Measurements from ENCODE around the gene COLQ. TPM values are rescaled to one million over a fixed set of nuclear protein-coding genes. Genes with fewer than 3 reads are reported as not detected.

The COLQ gene
- total RNA-seq, 3 donors from 2014 or later: 0.71 to 1.3 (median 1.2) TPM

DNA sequence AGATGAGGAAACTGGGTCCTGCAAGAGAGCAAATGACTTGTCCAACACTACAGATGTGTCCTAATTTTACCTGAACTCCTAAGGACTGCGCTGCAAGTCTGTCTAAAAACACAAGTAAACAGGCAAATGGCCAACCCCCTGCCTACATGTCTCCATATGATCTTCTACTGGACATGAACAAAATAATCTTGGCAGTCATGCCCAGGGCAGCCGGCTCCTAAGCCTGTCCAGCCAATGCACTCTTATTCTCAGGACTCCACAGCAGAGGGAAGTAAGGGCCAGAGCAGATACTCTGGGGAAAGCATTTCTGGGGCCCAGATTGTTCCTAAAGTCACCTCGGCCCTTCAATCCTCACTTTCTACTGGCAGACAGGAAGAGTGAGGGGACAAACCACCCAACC is 10.3 kb downstream of the COLQ start:
- H3K4me3 Mint-ChIP-seq: no peak overlapping the region

DNA sequence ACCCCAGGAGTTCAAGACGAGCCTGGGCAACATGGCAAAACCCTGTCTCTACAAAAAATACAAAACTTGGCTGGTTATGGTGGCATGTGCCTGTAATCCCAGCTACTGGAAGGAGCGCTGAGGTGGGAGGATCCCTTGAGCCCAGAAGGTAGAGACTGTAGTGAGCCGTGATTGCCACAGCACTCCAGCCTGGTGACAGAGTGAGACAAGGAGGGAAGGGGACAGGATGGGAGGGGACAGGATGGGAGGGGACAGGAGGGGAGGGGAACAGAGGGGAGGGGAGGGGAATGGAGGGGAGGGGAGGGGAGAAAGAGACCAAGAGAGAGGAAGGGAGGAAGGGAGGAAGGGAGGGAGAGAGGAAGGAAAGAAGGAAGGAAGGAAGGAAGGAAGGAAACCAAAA is 11.0 kb downstream of the COLQ start:
- no peak overlapping the region for H3K4me3 Mint-ChIP-seq

More for the DNA sequence above, 10.3 kb downstream of the COLQ start:
- Mint-ChIP-seq H3K9me3 (no peaks in the 10 kb centered on the region), H3K4me1 (ENCODE audit: low read depth) (peaks cover 10% of the 10 kb centered on the region), H3K36me3 (ENCODE audit: insufficient read depth) (no peaks in the 10 kb centered on the region), H3K27me3 (ENCODE audit: low read depth) (no peaks in the 10 kb centered on the region)
- ATAC-seq (no peak), DNase-seq (no peak)

DNA sequence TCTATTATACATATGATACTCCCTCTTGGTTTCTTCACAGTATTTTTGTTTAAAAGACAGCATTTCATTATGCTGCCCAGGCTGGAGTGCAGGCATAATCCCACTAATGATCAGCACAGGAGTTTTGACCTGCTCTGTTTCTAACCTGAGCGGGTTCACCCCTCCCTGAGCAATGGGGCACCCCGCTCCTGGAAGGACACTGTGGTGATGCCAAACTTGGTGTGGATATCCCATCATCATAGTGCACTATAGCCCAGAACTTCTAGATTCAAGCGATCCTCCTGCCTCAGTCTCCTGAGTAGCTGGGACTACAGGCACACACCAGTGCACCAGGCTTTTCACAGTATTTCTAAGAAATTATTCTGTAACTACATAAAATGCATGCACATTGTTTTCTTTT is 14.9 kb downstream of the COLQ start:
- Mint-ChIP-seq H3K4me1 (ENCODE audit: low read depth) (peaks cover 8% of the 10 kb centered on the region), H3K9me3 (no peaks in the 10 kb centered on the region), H3K36me3 (ENCODE audit: insufficient read depth) (no peaks in the 10 kb centered on the region), H3K27me3 (ENCODE audit: low read depth) (no peaks in the 10 kb centered on the region), H3K4me3 (no peak overlapping the region)
- DNase-seq (no peak), ATAC-seq (no peak)

More for the DNA sequence above, 11.0 kb downstream of the COLQ start:
- H3K36me3 Mint-ChIP-seq (ENCODE audit: insufficient read depth): no peaks in the 10 kb centered on the region
- no peaks in the 10 kb centered on the region for H3K9me3 Mint-ChIP-seq
- H3K4me1 Mint-ChIP-seq (ENCODE audit: low read depth): peaks cover 10% of the 10 kb centered on the region
- no peaks in the 10 kb centered on the region for H3K27me3 Mint-ChIP-seq (ENCODE audit: low read depth)
- ATAC-seq: no peak
- no peak for DNase-seq

DNA sequence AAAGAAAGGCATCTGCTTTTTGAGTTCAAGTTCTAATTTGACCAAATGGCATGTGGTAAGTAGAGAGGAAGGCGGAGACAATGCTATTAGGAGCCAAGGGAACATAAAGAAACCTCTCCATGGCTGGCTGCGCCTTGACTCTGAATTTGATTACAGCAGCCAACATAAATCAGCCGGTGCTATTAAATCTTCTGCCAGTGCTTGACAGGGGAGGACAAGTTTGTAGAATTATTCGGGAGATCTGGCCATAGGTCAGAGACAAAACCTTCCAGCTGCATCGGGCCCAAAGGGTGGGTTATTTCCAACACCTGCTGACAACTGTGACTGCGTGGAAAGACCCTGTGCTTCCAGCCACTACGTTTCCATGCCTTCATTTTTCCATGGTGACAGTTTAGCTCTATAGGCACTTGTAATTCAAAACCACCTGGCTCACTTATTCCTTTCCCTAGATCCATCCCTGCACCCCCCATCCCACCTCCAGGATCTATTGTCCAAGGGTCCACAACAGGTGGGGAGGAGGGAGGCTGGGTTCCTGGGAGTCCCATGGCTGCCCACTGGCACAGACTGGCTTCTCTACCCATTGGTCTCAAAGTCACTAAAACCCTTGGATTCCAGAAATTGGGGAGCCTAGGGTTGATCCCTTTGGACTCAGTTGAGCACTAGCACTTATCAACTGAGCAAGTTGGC is 15.9 kb downstream of the COLQ start:
- Mint-ChIP-seq H3K9me3 (no peaks in the 10 kb centered on the region), H3K27me3 (ENCODE audit: low read depth) (no peaks in the 10 kb centered on the region), H3K4me1 (ENCODE audit: low read depth) (peaks cover 12% of the 10 kb centered on the region), H3K36me3 (ENCODE audit: insufficient read depth) (no peaks in the 10 kb centered on the region), H3K4me3 (no peak overlapping the region)
- ATAC-seq: no peak
- no peak for DNase-seq

DNA sequence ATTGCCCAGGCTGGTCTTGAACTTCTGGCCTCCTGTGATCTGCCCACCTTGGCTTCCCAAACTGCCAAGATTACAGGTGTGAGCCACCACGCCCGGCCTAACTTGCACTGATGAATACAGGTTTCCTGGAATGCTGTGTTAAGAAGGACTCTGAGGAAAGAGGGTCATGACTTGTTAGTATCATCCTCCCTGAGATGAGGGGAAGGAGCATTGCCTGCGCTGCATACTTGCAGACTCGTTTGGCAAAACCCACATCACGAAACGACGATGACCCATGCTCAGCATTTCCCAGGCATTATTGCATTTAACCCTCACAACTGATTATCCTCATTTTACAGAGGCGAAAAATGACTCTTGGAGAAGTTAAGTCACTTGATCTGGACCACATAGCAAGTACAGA is 18.9 kb downstream of the COLQ start:
- H3K4me1 Mint-ChIP-seq (ENCODE audit: low read depth): peaks cover 23% of the 10 kb centered on the region
- H3K27me3 Mint-ChIP-seq (ENCODE audit: low read depth): no peaks in the 10 kb centered on the region
- ATAC-seq: no peak
- H3K36me3 Mint-ChIP-seq (ENCODE audit: insufficient read depth): no peaks in the 10 kb centered on the region
- no peak overlapping the region for H3K4me3 Mint-ChIP-seq
- no peak for DNase-seq
- H3K9me3 Mint-ChIP-seq: no peaks in the 10 kb centered on the region

DNA sequence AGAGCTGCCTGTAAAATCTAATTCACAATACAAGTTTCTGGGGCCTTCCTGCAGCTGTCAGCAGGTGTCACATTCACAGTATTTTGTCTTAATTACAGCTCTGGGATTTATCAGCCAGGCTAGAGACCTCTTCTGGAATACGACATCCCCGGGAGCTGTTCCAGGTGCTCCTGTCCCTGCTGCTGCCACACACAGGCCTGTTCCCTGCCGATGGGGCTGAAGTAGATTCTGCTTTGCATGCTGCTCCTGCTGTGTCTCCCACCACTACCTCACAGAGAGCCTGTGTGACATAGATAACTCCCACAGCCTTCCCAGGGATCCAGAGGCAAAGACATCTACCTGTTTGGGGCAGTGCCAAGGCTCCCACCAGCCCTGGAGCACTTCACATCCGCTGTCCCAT is 20.4 kb downstream of the COLQ start:
- H3K4me1 Mint-ChIP-seq (ENCODE audit: low read depth): peaks cover 25% of the 10 kb centered on the region
- no peaks in the 10 kb centered on the region for H3K9me3 Mint-ChIP-seq
- ATAC-seq (no peak), DNase-seq (no peak)
- no peaks in the 10 kb centered on the region for H3K36me3 Mint-ChIP-seq (ENCODE audit: insufficient read depth)
- H3K27me3 Mint-ChIP-seq (ENCODE audit: low read depth): no peaks in the 10 kb centered on the region
- no peak overlapping the region for H3K4me3 Mint-ChIP-seq

DNA sequence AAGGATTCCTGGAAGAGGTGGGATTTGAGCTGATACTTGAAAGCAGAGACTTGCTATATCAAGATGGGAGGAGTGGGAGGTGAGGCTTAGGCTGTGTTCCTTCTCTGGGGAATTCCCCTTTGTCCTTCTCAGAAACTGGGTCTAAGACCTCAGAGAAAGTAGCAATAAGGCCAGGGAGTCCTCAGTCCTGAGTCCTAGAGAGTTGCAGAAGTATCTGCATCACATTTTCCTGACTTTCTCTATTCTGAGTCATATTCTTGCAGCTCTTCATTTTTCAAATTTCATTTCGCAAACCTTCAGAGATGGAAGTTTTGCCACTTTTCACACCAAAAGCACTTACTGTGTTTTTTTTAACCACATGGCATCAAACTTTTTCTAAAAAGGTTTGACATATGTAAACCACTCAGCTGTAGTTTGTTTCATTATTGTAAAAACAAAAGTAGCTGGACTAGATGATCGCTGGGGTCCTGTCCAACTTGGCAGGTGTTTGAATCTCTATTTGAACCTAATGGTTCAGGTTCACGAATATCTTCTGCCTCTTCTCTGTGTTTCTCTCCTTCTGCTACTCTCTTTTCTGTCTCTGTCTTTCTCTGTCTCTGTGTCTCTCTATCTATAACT is 21.3 kb downstream of the COLQ start:
- no peaks in the 10 kb centered on the region for H3K27me3 Mint-ChIP-seq (ENCODE audit: low read depth)
- peak; percentile 87 for ATAC-seq
- no peaks in the 10 kb centered on the region for H3K36me3 Mint-ChIP-seq (ENCODE audit: insufficient read depth)
- H3K9me3 Mint-ChIP-seq: no peaks in the 10 kb centered on the region
- peaks cover 25% of the 10 kb centered on the region for H3K4me1 Mint-ChIP-seq (ENCODE audit: low read depth)
- no peak overlapping the region for H3K4me3 Mint-ChIP-seq
- DNase-seq: no peak

DNA sequence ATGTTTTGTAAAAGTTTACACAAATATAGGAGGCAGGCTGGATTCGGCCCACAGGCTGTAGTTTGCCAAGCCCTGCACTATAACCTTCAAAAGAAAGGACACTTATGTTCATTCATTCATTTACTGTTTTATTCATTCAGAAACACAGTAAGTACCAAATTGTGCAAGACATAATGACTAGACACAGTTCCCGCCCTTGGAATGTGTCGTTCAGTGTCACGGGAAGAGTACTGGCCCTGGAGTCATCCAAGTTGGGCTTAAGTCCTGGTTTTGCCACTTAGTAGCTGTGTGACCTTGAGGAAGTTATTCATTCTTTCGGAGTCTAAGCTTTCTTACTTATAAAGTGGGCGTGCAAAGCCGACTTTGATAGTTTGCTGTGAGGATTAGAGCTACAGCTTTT is 22.0 kb downstream of the COLQ start:
- Mint-ChIP-seq H3K4me3 (no peak overlapping the region), H3K4me1 (ENCODE audit: low read depth) (peaks cover 29% of the 10 kb centered on the region), H3K9me3 (no peaks in the 10 kb centered on the region), H3K36me3 (ENCODE audit: insufficient read depth) (no peaks in the 10 kb centered on the region), H3K27me3 (ENCODE audit: low read depth) (no peaks in the 10 kb centered on the region)
- no peak for DNase-seq
- ATAC-seq: no peak

DNA sequence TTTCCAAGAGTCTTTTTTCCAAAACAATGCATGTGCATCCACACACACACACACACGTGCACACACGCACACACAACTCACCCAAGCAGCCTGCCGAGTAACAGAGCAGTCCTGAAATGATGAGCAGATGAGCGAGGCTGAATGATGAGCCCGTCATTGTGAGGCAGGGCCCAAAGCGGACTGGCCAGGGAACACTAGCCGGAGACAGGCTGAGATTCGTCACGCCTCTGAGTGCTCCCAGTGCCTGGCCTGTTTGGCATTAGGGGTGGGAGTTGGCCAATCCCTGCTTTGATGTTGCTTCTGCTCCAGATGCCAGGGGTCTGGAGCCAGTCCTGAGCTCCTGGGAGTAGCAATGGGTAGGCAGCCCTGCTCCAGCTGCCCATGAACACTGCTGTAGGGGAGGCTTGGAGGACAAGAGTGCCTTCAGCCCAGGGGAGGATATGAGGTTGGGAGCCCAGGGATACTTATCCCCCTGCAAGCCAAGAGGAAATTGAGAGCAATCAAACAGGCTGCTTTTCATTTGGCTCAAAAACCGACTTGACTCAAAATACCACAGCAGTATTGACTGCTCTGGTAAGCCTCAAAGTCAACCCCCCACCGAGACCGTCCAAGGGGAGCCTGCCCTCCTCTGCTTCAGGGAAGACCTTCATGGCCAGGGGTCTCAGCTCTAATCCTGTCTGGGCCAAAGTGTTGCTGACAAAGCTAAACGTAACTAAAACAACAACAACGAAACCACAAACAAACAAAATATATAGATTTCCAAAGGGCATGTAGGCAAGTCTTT is 22.9 kb downstream of the COLQ start:
- H3K4me1 Mint-ChIP-seq (ENCODE audit: low read depth): peaks cover 33% of the 10 kb centered on the region

DNA sequence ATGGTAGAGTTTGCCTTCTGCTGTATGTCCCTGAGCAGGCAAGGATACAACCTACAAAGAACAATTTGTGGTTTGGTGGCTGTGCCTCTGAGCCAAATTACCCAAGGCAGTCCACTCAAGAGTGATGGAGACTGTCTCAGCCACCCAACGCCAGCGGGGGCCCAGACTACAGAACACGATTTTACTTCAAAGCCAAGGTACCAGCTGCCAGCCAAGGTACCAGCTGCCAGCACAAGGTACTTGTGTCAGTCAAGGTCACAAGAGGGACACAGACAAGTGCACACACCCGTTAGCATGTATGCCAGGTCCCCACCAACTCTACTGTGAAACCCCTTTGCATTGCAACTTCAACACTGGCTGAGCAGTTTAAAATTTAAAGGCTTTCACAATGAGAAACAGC is 23.5 kb downstream of the COLQ start:
- Mint-ChIP-seq H3K36me3 (ENCODE audit: insufficient read depth) (no peaks in the 10 kb centered on the region), H3K4me3 (no peak overlapping the region), H3K9me3 (no peaks in the 10 kb centered on the region), H3K27me3 (ENCODE audit: low read depth) (no peaks in the 10 kb centered on the region), H3K4me1 (ENCODE audit: low read depth) (peaks cover 33% of the 10 kb centered on the region)
- ATAC-seq: no peak
- DNase-seq: no peak

More for the DNA sequence above, 22.9 kb downstream of the COLQ start:
- no peak overlapping the region for H3K4me3 Mint-ChIP-seq
- H3K9me3 Mint-ChIP-seq: no peaks in the 10 kb centered on the region
- no peak for ATAC-seq
- no peak for DNase-seq
- no peaks in the 10 kb centered on the region for H3K27me3 Mint-ChIP-seq (ENCODE audit: low read depth)
- no peaks in the 10 kb centered on the region for H3K36me3 Mint-ChIP-seq (ENCODE audit: insufficient read depth)

DNA sequence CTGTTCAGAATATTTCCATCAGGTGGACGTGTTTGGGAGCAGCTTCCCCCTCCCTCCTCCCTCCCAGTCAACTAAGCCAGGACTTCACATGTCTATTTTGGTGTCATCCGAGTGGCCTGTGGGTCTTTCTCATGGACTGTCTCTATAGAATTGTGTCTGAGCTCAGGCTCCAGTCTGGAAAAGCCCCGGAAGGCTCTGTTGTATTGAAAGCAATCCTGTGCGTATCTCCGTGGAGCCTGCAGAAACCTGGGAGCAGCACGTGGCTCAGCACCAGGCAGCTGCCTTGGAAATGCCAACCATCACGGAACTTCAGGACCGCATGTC is 25.2 kb downstream of the COLQ start:
- Mint-ChIP-seq H3K4me3 (no peak overlapping the region), H3K36me3 (ENCODE audit: insufficient read depth) (peaks cover 3% of the 10 kb centered on the region)
- no peak for ATAC-seq

DNA sequence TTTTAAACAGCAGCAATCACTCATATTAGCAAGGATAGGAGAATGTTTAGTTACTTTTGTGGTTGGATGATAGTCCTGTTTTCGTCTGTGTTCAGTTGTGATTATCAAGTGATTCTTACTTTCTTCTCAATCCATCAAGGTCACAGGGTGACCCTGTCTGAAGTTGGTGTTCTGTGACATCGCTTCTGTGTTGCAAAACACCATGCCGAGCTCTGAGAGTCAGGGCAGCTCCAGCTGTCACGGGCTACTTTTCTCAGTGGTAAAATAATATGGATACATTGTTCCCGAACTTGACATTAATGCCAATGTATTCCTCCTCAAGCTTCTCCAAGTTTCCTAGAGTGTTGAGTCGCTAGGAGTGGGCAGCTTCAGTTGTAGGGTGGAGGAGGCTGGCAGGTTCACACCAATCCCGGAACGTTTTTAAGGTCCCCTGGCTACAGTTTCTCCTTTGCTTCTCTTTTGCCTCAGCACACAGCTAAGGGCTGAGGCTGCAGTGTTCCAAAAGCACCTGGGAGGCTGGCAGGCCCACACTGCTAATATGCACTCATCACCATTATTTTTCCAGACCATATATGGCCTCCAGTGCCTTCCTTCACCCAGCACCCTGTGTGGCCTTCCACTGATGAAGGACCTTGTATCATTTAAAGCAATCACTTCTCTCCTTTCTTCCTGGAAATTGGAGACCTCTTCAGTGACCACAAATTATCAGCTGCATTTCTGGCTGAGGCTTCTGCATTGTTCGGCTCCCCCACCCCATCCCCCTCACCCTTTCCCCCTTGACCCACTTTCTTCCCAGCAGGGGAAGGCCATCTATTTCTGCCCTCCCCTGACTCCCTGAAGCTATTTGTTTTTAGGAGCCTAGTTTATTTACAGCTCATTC is 25.8 kb downstream of the COLQ start:
- Mint-ChIP-seq H3K4me1 (ENCODE audit: low read depth) (peaks cover 23% of the 10 kb centered on the region), H3K36me3 (ENCODE audit: insufficient read depth) (peaks cover 3% of the 10 kb centered on the region), H3K4me3 (no peak overlapping the region), H3K9me3 (no peaks in the 10 kb centered on the region), H3K27me3 (ENCODE audit: low read depth) (no peaks in the 10 kb centered on the region)
- ATAC-seq: no peak
- no peak for DNase-seq

More for the DNA sequence above, 25.2 kb downstream of the COLQ start:
- Mint-ChIP-seq H3K4me1 (ENCODE audit: low read depth) (peaks cover 29% of the 10 kb centered on the region), H3K9me3 (no peaks in the 10 kb centered on the region), H3K27me3 (ENCODE audit: low read depth) (no peaks in the 10 kb centered on the region)
- DNase-seq: no peak

DNA sequence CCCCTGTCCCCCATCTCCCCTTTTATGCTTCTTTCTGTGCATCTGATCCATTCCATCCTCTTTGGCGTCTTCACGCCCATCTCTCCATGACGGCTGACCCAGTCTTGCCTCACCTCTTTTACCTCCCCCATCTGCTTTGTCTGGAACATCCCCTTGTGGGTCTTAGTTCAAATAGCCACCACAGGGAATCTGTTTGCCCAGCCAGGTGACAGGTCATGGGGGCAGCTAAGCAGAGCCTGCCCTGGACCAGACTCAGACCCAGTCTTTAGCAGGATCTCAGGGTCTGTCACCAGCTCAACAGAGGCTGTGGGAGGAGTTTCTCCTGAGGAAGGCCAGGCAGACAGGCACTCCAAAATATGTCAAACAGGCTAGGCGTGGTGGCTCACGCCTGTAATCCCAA is 28.1 kb downstream of the COLQ start:
- H3K36me3 Mint-ChIP-seq (ENCODE audit: insufficient read depth): peaks cover 3% of the 10 kb centered on the region
- no peaks in the 10 kb centered on the region for H3K9me3 Mint-ChIP-seq
- DNase-seq: no peak
- no peaks in the 10 kb centered on the region for H3K27me3 Mint-ChIP-seq (ENCODE audit: low read depth)
- H3K4me3 Mint-ChIP-seq: no peak overlapping the region
- ATAC-seq: no peak
- H3K4me1 Mint-ChIP-seq (ENCODE audit: low read depth): peaks cover 11% of the 10 kb centered on the region

DNA sequence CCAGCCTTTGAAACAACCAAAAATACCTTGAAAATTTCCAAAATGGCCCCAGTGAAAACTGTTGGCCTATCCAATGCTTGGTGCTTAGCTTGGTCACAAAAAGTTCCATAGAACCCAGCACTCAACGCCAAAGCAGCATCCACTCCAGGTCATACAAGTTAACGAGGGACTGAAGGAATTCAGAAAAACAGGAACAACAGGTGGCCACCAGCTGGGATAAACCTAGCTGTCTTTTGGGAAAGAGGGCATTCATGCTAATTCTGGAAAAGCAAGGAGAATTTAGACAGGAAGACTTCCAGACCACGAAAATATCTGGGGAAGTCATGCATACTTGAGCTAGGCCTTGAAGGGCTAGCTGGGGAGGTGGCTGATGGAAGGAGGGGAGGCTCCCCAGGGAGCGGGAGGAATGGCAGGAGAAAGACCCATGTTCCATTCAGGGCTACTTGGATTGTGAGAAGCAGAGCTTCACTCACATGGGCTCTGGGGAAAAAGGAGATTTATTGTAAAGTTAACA is 28.6 kb downstream of the COLQ start:
- Mint-ChIP-seq H3K9me3 (no peaks in the 10 kb centered on the region), H3K36me3 (ENCODE audit: insufficient read depth) (peaks cover 3% of the 10 kb centered on the region), H3K4me1 (ENCODE audit: low read depth) (peaks cover 11% of the 10 kb centered on the region), H3K27me3 (ENCODE audit: low read depth) (no peaks in the 10 kb centered on the region), H3K4me3 (no peak overlapping the region)
- ATAC-seq (no peak), DNase-seq (no peak)

All from activated T-cell treated with anti-CD3 and anti-CD28 coated beads, Interleukin-2, amount 50 U/mL, for 4 hours (primary cell).